Sigmoid colon (tissue), 7 donors: ENCODE results near the gene GNAS-AS1. TPM values are rescaled to one million over a fixed set of nuclear protein-coding genes. Genes with fewer than 3 reads are reported as not detected.

Experiments used
- DNase-seq: peaks from one replicate; pipeline ENCODE4 v3.0.0-alpha.2; 2019
- H3K27ac ChIP-seq, 4 donors: fragments of 200-600 bp; sonication (generic); one replicate each; pipeline ENCODE4 v1.5.1; 2016 to 2019; ENCODE audit warnings: mild to moderate bottlenecking in 1 of 4
- H3K27me3 ChIP-seq, 3 donors: fragments of 200-600 bp; sonication (generic); one replicate each; pipeline ENCODE4 v1.5.1; 2019; ENCODE audit warnings: mild to moderate bottlenecking in 1 of 3
- H3K36me3 ChIP-seq, 4 donors: fragments of 200-600 bp; sonication (generic); one replicate each; pipeline ENCODE4 v1.5.1; 2016 to 2019
- H3K4me1 ChIP-seq, 4 donors: fragments of 200-600 bp; sonication (generic); one replicate each; pipeline ENCODE4 v1.5.1; 2017 to 2019
- H3K4me3 ChIP-seq, 4 donors: fragments of 200-600 bp; sonication (generic); one replicate each; pipeline ENCODE4 v1.5.1; 2017 to 2019; ENCODE audit warnings: mild to moderate bottlenecking in 2 of 4, moderate library complexity in 1 of 4
- H3K9me3 ChIP-seq, 4 donors: fragments of 200-600 bp in 3 of 4; sonication (generic) in 3 of 4; one replicate each; pipeline versions ENCODE4 v1.5.1 to v1.6.1; 2013 to 2019
- EP300 ChIP-seq, 4 donors: sonication (generic); formaldehyde crosslinking; IDR thresholded peaks; one replicate each; pipeline ENCODE4 v1.6.1; 2017; ENCODE audit warnings: antibody characterized with exemption in 4 of 4
- POLR2A ChIP-seq, 2 donors: fragments of 450-650 bp; IDR thresholded peaks; one replicate each; pipeline ENCODE4 v1.6.1; 2016; ENCODE audit warnings: antibody characterized with exemption in 2 of 2, mild to moderate bottlenecking in 2 of 2, moderate library complexity in 2 of 2
- POLR2AphosphoS5 ChIP-seq, 4 donors: sonication (generic); formaldehyde crosslinking; IDR thresholded peaks; one replicate each; pipeline ENCODE4 v1.6.1; 2017; ENCODE audit warnings: antibody characterized with exemption in 4 of 4
- WGBS, 2 donors: extraction: QIAGEN DNeasy Blood & Tissue Kit; methylation state at CpG; one replicate each; pipeline ENCODE4 v1.1.7; 2013; 5-methylcytosine and 5-hydroxymethylcytosine counted together
- intact Hi-C: fragments of 100-400 bp; cut with DNase I; formaldehyde crosslinking; loops from one replicate; pipeline ENCODE4 v1.15.1; 2023
- polyA plus RNA-seq, 3 donors: library from polyadenylated mRNA; stranded (reverse); fragments of 200-250 nt; gene quantifications; one replicate each; pipeline ENCODE4 v1.2.3, GENCODE V29; 2013
- total RNA-seq, 4 donors: library from RNA; depleted of rRNA; stranded (reverse); fragments of >200 nt; gene quantifications; one replicate each; pipeline ENCODE4 v1.1.0, GENCODE V29; 2016
- TF ChIP-seq, protein P1 (sequence below), 4 experiments: fragments of 450-650 bp in 3 of 4; fragments of 200-600 bp in 1 of 4; IDR thresholded peaks; one replicate each; pipeline ENCODE4 v1.5.1; 2016 to 2019; ENCODE audit warnings: antibody characterized with exemption in 4 of 4, mild to moderate bottlenecking in 3 of 4, moderate library complexity in 2 of 4
- donor health status: healthy with polysubstance abuse.
- donor health status: Bipolar disorder and iron deficiency.
- donor health status: healthy.

The GNAS-AS1 gene
- total and polyA plus RNA-seq, 7 donors, result 0.33 to 0.69 (median 0.36) TPM; not detected in 4

DNA sequence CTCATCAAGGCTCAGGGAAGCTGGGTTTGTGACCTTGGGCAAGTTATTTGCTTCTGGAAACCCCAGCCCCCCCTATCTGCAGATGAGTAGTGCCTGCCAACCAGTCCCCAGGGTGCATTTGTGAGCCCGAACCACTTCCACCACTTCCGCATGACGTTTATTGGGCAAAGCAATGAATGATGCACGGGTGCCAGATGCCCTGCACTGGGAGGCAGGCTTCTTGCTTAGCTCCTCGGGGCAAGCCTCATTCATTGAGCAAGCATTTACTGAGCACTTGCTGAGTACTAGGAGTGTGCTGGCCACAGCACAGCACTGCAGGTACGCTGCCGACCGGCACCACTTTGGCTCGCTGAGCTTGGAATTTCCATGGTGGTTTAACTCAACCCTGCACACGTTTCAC is 60.2 kb downstream of the GNAS-AS1 start:
- H3K27me3 ChIP-seq, result peaks cover 0 to 21% (median 0%) of the 10 kb centered on the region in 3 donors
- 69 to 70% methylated on average over 10 of the region's 10 CpGs for WGBS, 2 donors

DNA sequence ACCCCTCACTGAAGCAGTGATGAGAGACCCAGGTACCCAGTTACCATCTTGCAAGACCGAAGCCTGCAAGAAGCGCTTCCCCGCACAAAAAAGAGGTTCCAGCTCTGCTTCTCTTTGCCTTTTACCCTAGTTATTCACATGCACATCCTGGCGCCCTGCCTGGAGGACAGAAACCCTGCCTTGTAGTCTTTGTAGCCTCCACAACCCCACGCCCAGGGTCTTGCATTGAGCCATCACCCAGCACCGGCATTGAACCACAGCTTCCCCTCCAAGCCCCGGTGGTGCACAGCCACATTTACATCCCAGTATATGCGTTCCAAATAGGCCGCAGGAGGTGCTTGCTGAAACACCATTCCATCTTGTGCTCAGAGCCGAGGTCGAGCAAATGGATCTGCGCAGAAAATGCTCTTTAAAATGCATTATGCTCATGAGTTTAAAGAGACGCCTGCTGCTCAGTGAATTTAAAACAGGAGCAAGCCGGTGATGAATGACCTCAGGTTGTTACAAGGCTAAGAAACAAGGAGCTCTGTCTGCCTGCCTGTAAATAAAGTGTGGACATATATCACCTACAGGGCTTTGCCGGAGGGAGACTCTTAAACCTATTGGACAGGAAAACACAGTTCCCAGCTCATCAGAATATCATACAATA is 61.7 kb downstream of the GNAS-AS1 start:
- Histone ChIP-seq H3K9me3 (no peaks in the 10 kb centered on the region), H3K4me1 (no peaks in the 10 kb centered on the region), H3K27ac (no peak overlapping the region), H3K4me3 (no peak overlapping the region), H3K27me3 (peaks cover 0 to 31% (median 0%) of the 10 kb centered on the region in 3 donors), H3K36me3 (no peaks in the 10 kb centered on the region)
- no peak for DNase-seq
- 69 to 72% methylated on average over 15 of the region's 15 CpGs for WGBS, 2 donors
- intact Hi-C loops, result no loop called here
- no peak for TF ChIP-seq EP300 (IDR thresholded peaks at IDR 0.05)
- TF ChIP-seq POLR2A (IDR thresholded peaks at IDR 0.05), result no peak
- TF ChIP-seq POLR2AphosphoS5 (IDR thresholded peaks at IDR 0.05), result no peak
- TF ChIP-seq, protein P1, sequence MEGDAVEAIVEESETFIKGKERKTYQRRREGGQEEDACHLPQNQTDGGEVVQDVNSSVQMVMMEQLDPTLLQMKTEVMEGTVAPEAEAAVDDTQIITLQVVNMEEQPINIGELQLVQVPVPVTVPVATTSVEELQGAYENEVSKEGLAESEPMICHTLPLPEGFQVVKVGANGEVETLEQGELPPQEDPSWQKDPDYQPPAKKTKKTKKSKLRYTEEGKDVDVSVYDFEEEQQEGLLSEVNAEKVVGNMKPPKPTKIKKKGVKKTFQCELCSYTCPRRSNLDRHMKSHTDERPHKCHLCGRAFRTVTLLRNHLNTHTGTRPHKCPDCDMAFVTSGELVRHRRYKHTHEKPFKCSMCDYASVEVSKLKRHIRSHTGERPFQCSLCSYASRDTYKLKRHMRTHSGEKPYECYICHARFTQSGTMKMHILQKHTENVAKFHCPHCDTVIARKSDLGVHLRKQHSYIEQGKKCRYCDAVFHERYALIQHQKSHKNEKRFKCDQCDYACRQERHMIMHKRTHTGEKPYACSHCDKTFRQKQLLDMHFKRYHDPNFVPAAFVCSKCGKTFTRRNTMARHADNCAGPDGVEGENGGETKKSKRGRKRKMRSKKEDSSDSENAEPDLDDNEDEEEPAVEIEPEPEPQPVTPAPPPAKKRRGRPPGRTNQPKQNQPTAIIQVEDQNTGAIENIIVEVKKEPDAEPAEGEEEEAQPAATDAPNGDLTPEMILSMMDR (IDR thresholded peaks at IDR 0.05), result no peak

More for the DNA sequence above, 60.2 kb downstream of the GNAS-AS1 start:
- no peaks in the 10 kb centered on the region for H3K9me3 ChIP-seq
- TF ChIP-seq EP300 (IDR thresholded peaks at IDR 0.05) (no peak), POLR2A (IDR thresholded peaks at IDR 0.05) (no peak), POLR2AphosphoS5 (IDR thresholded peaks at IDR 0.05) (no peak)
- TF ChIP-seq, protein P1 (IDR thresholded peaks at IDR 0.05), result no peak
- no peaks in the 10 kb centered on the region for H3K36me3 ChIP-seq
- intact Hi-C loops, result no loop called here
- H3K4me3 ChIP-seq, result no peak overlapping the region
- DNase-seq, result no peak
- H3K27ac ChIP-seq, result no peak overlapping the region
- H3K4me1 ChIP-seq, result no peaks in the 10 kb centered on the region

DNA sequence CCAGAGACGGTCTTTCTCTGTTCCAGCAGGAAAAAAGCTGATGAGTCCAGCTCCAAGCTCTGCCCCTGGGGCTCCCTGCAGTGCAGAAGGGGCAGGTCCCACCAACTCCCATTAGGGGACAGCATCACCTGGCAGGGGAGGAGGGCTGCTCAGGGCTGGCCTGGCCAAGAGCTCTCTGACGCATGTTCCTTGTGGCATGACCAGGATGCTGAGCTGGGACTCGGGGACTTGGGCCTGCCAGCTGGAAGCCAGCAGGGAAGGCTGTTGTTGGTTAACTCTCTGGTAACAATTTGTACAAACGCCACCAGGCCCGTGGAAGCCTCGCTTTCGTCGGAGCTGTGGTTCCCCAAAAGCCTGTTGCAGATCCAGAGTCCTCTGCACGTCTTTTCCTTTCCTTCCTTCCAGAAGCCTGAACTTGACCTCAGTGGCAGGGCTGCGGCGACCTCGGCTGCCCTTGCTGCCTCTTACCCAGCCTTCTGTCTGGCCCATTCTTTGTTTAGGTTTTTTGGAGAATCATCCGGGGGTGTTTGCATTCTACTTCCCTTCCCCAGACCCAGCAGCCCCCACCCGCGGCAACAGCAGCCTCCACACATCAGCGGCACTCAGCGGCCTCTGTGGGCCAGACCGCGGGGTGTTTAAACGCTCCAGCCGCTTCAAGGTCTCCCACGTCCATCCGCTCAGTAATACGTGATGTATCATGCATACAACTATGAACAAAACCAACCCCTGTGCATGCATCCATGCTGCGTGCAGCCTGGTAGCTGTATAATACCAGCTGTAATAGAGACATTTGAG is 63.3 kb downstream of the GNAS-AS1 start:
- peaks cover 0 to 37% (median 0%) of the 10 kb centered on the region in 3 donors for H3K27me3 ChIP-seq
- intact Hi-C loops, result no loop called here
- no peak overlapping the region for H3K4me3 ChIP-seq
- H3K36me3 ChIP-seq, result no peaks in the 10 kb centered on the region
- no peaks in the 10 kb centered on the region for H3K4me1 ChIP-seq
- DNase-seq, result no peak
- WGBS, 2 donors, result 86 to 89% methylated on average over 25 of the region's 25 CpGs
- TF ChIP-seq POLR2A (IDR thresholded peaks at IDR 0.05) (no peak), EP300 (IDR thresholded peaks at IDR 0.05) (no peak), POLR2AphosphoS5 (IDR thresholded peaks at IDR 0.05) (no peak)
- TF ChIP-seq, protein P1 (IDR thresholded peaks at IDR 0.05), result no peak
- H3K9me3 ChIP-seq, result no peaks in the 10 kb centered on the region
- no peak overlapping the region for H3K27ac ChIP-seq

DNA sequence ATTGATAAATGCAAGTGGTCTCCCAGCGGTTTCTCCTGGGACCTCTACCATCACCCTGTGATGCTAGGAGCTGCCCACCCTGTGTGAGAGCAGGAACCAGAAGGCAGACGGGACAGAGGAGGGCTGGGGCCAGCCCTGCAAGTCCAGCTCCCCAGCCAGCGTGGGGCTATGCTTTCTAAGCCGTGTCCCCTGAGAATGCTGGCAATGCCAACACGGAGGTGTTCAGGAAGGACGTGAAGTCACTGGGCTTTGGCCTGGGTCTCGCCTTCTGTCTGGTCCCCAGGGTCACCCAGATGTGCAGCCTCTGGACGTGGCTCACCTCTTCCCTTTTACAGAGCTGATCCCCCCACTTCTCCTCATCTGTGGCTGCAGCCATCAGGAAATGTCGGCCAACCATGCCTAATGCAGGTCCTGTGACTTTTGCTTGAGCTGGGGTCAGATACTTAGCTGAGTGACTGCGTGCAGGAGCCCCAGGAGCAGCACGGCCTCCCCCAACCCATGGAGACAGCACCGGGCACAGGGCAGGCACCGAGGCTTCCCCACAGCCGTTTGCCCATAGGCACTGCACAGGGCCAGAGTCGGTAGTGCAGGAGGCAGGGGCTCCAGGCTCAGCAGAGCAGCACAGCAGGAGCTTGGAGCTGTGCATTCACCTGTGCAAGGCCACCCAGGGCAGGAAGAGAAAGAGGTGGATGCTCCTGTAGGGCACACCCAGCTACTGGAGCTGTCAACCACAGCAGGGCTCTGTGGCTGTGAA is 66.2 kb downstream of the GNAS-AS1 start:
- H3K27ac ChIP-seq, result no peak overlapping the region
- no peaks in the 10 kb centered on the region for H3K4me1 ChIP-seq
- TF ChIP-seq, protein P1 (IDR thresholded peaks at IDR 0.05), result no peak
- TF ChIP-seq POLR2A (IDR thresholded peaks at IDR 0.05), result no peak
- no peak for TF ChIP-seq POLR2AphosphoS5 (IDR thresholded peaks at IDR 0.05)
- TF ChIP-seq EP300 (IDR thresholded peaks at IDR 0.05), result no peak
- H3K4me3 ChIP-seq, result no peak overlapping the region
- H3K9me3 ChIP-seq, result no peaks in the 10 kb centered on the region
- H3K36me3 ChIP-seq, result no peaks in the 10 kb centered on the region
- DNase-seq, result peak; percentile 58
- H3K27me3 ChIP-seq, result peaks cover 0 to 33% (median 0%) of the 10 kb centered on the region in 3 donors
- intact Hi-C loops, result no loop called here
- 77 to 80% methylated on average over 15 of the region's 15 CpGs for WGBS, 2 donors
